Posterior vena cava (tissue), 2 donors: ENCODE measurements around the gene RIC8B. TPM values are rescaled to one million over a fixed set of nuclear protein-coding genes. Genes with fewer than 3 reads are reported as not detected.

Source experiments
- DNase-seq: peaks from one replicate; pipeline ENCODE4 v3.0.0-alpha.2; 2020; ENCODE audit warnings: low spot score
- intact Hi-C, 2 donors: fragments of 100-400 bp; cut with DNase I; formaldehyde crosslinking; loops; one replicate each; pipeline versions ENCODE4 v1.14.1 to v1.14.2; 2022 to 2023
- total RNA-seq, 2 donors: library from RNA; stranded (reverse); fragmentation: NEBNext Ultra II Directional; extraction: Animal tissue kit (Norgen Biotek cat#: 25700); gene quantifications; one replicate each; pipeline ENCODE4 v1.2.1, GENCODE V29; 2021
- donor health status: DM: yes; HTN: yes; CAD: no.
- donor health status: DM: yes; HTN: yes; CAD: no.

RIC8B gene
- total RNA-seq, 2 donors from 2014 or later, result 20.2 to 23.8 TPM

GRCh38 chr12:106889950-106890626 lies 115.6 kb downstream of the RIC8B start:
- intact Hi-C loops, result no loop called here

GRCh38 chr12:106892075-106892474 lies 117.6 kb downstream of the RIC8B start:
- intact Hi-C loops, result no loop called here

More at GRCh38 chr12:106889950-106890626, 115.6 kb downstream of the RIC8B start:
- no peak for DNase-seq

GRCh38 chr12:106893451-106893850 lies 119.0 kb downstream of the RIC8B start:
- DNase-seq, result no peak
- intact Hi-C loops, result no loop called here

More at GRCh38 chr12:106892075-106892474, 117.6 kb downstream of the RIC8B start:
- no peak for DNase-seq

GRCh38 chr12:106894774-106895173 lies 120.3 kb downstream of the RIC8B start:
- DNase-seq, result no peak
- intact Hi-C loops, result no loop called here

GRCh38 chr12:106896603-106897002 lies 122.1 kb downstream of the RIC8B start:
- no peak for DNase-seq
- intact Hi-C loops, result no loop called here

- intact Hi-C loops, result no loop called here
- DNase-seq, result no peak
Measured at GRCh38 chr12:106897082-106897481, 122.6 kb downstream of the RIC8B start.

GRCh38 chr12:106897981-106898901 lies 123.8 kb downstream of the RIC8B start:
- intact Hi-C loops, result no loop called here
- no peak for DNase-seq

GRCh38 chr12:106900554-106900953 lies 126.1 kb downstream of the RIC8B start:
- intact Hi-C loops, result no loop called here
- no peak for DNase-seq

- intact Hi-C loops, result no loop called here
- DNase-seq, result no peak
Measured at GRCh38 chr12:106901276-106901675, 126.8 kb downstream of the RIC8B start.

GRCh38 chr12:106902053-106902452 lies 127.6 kb downstream of the RIC8B start:
- intact Hi-C loops, result no loop called here

GRCh38 chr12:106903241-106903945 lies 128.9 kb downstream of the RIC8B start:
- intact Hi-C loops, result no loop called here
- peak; percentile 87 for DNase-seq

More at GRCh38 chr12:106902053-106902452, 127.6 kb downstream of the RIC8B start:
- no peak for DNase-seq

GRCh38 chr12:106906715-106907114 lies 132.2 kb downstream of the RIC8B start:
- DNase-seq, result no peak
- intact Hi-C loops, result no loop called here

- no peak for DNase-seq
- intact Hi-C loops, result no loop called here
Measured at GRCh38 chr12:106907411-106907810, 132.9 kb downstream of the RIC8B start.

GRCh38 chr12:106907846-106908245 lies 133.4 kb downstream of the RIC8B start:
- no peak for DNase-seq

GRCh38 chr12:106908561-106908960 lies 134.1 kb downstream of the RIC8B start:
- intact Hi-C loops, result no loop called here
- no peak for DNase-seq

More at GRCh38 chr12:106907846-106908245, 133.4 kb downstream of the RIC8B start:
- intact Hi-C loops, result no loop called here

- intact Hi-C loops, result loop anchor here in 1 of 2 donors (10.0 kb wide), 1 partner anchor 525 kb away; no protein-coding TSS in a partner anchor
- no peak for DNase-seq
Measured at GRCh38 chr12:106910202-106910601, 135.7 kb downstream of the RIC8B start.

GRCh38 chr12:106911581-106911980 lies 137.1 kb downstream of the RIC8B start:
- intact Hi-C loops, result loop anchor here in 1 of 2 donors (10.0 kb wide), 1 partner anchor 527 kb away; no protein-coding TSS in a partner anchor
- DNase-seq, result no peak

GRCh38 chr12:106913456-106913855 lies 139.0 kb downstream of the RIC8B start:
- intact Hi-C loops, result loop anchor here in 1 of 2 donors (10.0 kb wide), 1 partner anchor 529 kb away; no protein-coding TSS in a partner anchor
- no peak for DNase-seq
